Measurements from ENCODE around the gene SND1.

SND1 gene

DNA sequence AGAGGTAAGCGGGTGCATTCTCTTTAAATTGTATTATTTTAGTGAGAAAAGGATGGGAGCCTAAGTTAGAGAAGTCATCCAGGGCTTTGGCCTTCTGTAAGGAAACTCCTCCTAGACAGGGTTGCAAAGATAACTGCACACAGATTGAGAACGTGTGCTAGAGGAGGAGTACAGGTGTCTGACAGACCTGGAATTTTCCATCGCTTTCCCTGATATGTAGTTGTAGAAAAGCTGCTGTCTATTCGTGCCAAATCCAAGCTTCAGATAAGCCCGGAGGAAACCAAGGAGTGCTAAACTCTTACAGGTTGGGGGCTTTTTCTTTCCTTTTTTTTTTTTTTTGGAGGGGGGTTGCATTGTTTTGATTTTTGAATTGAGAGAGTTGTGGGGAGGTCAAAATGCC is 356.1 kb downstream of the SND1 start:
- no peak for DNase-seq

DNA sequence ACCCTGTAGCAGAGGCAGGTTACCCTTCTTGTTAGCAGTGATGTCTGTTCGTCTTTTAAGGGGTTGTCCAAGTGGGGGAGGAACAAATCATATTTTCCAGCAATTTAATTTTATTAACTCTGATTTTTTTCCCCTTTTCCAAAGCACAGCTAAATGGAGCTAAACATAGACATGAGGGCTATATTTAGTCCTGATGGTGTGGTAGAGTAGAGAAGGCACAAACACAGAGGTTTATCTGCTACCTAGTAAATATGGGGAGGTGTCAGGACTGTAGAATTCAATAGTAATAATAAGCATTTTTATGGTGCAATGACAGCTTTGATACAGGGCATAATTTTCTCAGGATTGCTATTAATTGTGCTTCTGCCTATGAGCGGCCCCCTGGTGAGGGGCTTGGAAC is 356.8 kb downstream of the SND1 start:
- DNase-seq, result no peak

DNA sequence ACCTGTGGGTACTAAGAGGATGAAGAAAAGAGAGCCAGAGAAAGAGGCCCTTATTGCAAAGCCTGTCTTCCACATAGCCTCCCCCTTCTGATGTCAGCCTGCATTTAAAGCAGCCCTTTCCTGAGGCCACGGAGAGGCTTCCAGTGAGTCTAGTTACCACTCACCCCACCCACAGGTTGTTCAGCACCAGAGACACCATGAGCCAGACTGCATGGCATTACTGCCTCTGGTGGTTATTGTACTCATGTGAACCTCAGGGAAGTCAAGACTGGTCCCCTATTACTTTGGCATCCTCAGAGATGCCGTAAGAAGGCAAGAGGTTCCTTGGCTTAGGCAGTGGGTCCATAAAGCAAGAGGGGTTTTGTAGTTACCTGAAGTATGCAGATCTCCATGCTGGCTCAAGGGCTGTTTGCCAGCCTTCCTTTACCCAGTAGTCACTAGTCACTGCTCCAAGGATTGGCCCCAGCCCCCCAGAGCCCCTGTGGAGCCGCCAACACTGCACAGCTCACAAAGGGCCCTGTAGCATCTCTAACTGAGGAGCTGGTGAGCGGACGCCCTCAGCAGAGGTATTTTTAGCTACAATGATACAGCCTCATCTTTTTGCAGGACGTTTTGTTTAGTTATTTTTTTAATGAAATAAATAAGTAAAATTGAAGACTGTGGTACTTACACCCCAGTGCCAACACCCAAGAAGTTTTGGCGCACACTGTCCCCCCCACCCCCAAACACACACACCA is 358.6 kb downstream of the SND1 start:
- DNase-seq, result no peak

DNA sequence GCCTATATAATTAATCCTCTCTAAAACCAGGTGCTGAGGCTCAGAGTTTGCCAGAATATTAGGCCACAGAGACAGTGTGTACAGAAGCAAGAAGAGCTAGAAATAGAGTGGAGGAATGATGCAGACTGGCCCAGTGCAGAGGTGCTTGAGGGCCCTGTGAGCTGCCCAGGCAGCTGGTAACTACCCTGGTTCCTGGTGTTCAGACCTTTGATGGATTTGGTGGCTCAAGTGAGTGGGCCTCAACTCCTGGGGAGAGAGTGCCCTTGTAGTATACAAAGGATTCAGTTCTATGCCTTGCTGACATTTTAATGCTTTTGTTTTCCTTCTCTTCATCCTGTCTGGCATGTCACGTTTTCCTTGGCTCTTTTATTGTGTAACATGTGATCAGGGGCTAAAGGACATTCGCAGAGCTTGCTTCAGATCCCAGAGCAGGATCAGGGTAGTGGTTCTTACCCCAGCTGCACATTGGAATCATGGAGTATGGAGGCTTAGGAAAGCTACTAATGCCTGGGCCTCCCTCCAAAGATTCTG is 359.2 kb downstream of the SND1 start:
- no peak for DNase-seq

DNA sequence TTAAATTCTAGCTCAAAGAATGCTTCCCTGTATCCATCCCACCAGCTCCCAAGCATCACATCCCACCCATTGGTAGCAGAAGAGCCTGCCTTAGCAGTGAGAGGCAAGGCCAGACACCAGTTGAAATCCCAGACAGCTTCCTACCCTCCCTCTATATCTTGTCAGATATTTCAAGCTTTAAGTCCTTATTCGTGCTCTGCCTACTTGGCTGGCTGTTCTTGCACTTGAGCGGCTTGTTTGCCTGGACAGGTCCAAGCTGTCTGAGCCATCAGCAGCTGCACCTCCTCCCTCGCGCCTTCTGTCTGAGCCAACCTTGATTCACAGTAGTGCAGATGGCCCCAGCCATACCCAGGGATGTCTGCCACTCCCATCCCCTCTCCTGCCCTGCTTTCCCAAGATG is 362.8 kb downstream of the SND1 start:
- no peak for DNase-seq

DNA sequence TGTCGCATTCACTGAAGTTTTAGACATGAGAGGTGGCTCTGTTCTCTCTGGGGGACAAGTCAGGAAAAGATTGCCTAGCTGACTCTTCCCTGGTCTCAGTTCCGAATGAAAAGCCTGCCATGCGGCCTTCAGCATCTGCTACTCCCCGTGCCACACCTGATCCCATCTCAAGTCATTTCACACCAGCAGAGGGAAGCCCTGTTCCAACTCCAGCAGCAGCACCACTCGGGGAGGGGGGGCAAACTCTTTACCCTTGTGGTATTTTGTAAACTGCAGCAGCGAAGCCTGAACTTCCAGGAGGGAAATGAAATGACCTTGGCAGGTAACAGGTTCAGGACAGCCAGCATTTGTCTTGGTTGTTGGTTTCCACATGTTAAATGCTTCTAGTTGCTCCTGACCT is 365.5 kb downstream of the SND1 start:
- no peak for DNase-seq

DNA sequence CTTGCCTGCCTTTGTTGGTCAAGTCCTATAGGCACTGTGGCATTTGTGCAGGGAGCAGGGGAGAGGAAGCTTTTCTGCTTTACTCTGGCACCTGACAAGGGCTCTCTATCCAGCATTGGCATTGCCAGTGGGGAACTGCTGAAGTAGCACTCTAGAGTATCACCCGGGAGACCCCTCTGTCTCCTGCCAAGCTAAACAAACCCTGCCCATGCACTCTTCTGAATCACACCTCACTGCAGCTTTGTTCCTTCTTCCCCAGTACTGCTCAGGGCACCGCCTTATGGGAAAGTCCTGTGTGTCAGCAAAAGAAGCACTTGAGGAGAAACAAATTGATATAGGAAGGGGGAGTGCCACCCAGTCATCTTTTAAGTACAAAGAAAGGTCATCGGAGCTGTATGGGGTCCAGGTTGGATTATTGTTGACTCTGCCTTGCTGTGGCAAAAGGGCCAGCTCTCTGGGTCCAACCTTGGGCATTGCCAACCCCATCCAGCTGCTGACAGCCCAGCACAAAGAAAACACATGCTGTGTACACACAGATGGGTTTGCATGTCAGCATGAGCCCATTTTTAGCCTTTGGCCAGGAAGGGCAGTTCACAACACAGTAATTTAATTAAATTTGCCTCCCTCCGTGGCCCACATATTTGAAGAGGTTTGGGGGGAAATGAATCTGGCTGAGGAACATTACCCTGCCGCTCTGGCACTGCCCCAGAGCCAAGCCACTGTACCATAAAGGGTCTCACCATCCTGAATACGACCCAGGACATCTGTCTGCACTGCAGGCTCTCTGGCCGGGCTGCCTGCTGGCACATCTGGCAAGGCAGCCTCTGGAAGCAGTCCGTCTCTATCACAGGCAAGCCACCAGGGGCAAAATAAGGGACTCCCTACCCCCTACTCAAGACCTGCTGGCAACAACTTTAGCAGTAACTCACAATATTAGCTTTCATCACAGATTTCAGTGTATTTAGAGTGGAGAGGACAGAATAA is 366.2 kb downstream of the SND1 start:
- no peak for DNase-seq

DNA sequence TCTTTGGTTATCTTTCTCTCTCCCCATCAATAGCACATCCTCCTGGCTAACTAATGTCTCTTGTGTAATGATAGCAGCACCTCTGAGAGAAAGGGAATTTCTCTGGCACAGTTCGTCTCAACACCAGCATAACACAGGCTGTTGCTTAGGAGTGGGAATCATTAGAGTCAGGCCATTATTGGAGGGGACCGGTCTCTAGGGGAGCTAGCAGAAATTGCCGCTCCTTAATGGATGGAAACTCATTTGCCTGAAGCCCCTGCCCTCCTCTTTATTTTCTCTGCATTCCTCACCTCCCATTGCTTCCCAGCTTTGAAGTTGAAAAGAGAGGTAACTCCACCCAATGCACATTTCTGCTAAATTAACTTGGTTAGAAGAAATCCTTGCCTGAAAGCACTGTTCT is 367.3 kb downstream of the SND1 start:
- DNase-seq, result no peak

DNA sequence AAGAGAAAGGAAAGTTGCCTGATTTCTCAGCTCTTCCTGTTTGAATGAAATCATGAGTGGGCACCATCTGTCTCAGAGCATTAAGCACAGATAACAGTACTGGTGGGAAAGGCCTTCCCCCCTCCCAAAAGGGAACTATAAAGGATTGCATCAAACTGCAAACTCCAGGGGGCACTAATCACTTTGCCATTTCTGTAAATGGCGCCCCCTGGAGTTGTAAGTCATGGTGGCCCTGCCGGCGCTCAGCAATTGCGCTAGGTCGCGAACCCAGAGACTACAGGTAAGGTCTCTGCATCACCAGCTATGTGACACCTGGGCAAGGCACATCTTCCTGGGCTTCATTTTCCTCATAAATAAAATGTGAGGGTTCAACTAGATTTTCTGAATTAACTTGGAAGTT is 368.2 kb downstream of the SND1 start:
- DNase-seq, result peak; percentile 67

DNA sequence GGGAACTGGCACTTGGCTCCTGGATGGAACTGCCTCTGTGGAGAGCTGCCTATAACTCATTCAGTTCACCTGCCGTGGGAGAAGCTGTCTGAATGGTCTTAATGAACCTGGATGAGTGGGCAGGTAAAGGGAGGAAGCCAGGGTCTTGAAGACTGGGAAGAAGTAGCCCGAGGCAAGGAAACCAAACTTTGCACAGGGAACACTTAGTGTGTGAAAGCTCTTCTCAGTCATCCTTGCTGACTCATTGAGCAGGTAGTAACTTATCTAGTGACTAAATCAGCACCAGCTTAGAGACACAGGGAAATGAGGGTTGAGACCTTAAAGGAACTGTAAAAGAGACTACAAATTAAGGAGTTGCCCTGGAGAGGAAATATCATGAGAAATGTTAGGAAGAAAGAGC is 369.4 kb downstream of the SND1 start:
- no peak for DNase-seq

DNA sequence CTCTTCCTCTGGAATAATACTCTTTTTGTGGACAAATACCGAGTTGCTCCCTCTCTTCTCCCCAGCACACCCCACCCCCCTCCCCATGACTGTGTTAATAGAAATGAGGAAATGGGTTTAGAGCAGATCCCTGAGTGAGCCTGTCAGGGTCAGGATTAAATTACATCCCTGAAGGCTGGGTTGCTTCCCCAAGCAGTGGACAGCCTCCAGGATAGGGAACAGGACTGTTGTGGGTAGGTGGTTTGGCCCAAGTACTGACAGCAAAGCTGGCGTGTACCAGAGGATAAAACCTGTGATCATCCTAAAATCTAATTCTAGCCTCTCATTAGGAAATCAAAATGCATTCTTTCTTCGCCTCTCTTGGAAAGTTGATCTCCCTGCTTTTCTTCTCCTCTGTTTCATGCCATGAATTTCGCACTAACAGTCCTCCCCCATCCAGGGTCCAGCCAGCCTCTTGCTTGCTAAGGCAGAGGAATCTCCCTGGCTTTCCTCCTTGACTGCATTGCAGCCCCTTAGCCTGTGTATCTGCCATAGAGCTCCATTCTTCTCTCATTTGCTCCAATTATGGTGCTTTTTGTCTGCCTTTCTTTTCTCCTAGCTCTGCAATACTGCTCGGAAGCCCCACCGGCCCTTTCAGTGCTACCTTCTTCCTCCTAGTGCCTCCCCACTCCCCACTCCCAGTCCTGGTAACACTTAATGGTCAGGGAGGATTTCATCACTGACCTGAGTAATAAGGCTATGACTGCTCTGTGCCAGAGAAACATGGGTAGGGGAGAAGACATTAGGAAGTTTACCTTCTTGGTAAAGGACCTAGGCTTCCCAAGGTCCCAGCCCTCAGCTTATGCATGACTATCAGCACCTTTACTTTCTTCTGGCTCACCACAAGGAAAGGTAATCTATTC is 370.9 kb downstream of the SND1 start:
- no peak for DNase-seq

DNA sequence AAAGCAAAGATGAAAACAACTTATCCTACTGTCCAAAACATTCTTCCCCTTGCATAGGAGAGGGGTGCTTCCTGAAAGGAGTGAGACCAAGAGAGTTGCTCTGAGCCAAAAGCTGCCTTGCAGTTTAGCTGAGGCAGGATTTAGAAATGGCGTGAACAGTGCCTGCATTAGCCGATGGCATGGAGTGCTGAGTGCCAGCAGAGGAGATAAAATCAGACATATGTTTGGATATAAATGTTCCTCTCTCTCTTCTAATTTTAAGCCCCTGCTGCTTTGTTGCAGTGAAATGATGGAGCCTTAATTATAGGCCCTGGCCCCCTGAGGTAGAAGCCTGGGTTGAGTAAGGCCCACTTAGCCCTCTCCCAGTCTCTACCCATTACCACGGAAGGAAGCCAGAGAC is 372.2 kb downstream of the SND1 start:
- no peak for DNase-seq

DNA sequence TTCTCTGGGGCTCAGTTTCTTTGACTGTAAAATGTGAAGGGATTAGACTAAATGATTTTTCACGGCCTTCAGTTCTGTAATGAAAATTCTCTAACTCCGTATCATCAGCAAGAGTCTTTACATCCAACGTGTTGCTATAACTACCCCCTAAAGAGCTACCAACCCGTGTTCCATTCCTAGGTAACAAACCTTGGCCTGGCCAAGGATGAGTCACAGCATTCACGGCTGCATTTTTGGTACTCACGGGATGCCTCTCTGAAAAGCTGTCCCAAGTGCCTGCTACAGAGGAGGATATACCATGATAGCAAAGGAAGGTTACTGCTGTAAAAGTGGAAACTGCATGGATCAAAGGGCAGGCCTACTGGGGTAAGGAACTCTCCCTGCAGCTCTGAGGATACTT is 373.4 kb downstream of the SND1 start:
- DNase-seq, result no peak

DNA sequence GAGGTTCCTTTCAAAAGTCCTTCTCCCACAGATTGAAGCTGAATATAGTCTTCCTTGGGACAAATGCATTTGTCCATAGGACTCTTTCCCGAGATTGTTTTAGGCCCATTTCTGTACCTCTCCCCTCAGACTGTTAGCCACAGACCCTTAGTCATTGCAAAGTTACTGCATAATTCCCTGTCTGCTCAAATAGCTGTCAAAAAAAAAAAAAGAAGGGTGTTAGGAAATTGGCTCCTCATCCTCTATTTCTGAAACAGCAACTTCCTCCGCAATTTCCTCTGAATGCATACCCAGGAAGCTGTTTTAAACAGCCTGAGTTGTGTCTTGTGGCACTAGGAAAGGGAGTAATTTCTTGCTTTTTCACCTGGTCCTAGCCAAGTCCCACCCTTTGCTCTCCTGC is 373.8 kb downstream of the SND1 start:
- DNase-seq, result no peak

DNA sequence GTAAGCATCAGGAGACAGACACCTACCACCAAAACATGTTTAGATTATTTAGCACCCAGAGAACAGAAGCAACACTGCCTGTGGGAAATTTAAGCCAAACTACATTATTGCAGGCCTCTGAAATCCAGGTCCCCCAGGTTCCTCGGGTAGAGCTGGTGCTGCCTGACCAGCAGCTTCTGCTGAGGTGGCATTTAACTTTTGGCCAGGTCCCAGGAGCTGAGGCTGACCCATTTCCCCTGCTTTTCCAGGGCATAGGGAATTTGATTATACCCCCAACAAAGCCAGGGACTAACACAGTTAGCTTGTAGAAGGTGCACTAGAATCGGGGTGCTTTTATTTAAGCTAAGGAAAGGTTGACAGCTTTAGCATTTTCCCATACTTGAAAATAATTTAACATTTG is 374.6 kb downstream of the SND1 start:
- DNase-seq, result no peak

DNA sequence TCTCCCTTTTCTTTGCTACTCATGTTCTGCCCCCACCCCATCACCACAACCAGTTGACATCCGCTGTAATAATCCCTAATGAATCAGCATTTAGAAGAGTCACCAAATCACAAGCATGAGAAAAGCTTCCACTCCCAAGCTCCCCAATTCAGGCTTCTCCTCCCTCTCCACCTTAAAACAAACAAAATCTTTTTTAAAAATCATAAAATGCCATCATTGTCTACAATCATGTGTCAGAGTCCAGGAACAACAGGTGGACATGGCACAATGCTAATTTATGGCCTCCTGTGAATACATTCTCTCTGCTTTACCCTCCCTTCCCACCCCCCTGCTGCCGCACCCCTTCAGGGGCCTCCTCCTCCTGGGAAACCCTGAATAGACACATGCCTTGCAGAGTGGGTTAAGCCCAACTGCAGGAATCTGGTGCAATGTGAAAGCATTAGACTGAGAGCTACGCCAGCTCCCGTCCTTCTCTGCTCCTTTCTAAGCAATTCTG is 375.5 kb downstream of the SND1 start:
- DNase-seq, result no peak

DNA sequence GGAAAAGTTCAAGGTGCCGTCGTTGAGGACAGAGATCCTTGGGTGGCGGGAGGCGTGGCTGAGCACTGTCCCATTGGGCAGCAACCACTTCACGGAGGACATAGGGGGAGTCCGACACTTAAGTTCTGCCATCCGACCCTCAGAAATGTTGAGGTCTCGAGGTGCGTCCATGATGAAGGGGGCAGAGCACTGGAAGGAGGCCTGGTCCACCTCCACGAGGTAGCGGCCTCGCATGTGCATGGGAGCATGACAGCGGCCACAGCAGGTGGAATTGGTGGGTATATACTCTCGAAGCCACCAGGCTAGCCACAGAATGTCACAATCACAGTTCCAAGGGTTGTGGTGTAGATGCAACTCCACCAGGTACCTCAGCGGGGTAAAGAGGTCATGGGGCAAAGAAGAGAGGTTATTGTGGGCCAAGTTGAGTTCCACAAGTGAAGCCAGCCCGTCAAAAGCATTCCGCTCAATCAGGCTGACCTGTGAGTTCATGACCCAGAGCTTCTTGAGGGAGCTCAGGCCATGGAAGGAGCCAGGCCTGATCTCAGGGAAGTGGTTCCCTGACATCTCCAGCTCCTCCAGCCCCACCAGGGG is 377.5 kb downstream of the SND1 start:
- DNase-seq, result no peak

DNA sequence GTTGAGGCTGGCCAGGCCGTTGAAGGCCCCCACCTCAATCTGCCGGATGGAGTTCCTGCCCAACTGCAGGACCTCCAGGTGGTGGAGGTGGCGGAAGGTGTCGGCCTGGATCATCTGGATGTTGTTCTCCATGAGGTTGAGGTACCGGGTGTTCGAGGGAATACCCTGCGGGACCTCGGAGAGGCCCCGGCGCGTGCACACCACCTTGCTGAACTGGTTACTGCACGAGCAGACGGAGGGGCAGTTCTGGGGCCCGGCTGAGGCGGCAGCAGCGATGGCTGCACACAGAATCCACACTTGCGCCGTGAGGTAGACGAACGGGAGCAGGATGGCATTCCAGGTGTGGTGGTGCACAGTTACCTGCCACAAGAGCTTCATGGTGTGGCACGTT is 378.3 kb downstream of the SND1 start:
- no peak for DNase-seq

DNA sequence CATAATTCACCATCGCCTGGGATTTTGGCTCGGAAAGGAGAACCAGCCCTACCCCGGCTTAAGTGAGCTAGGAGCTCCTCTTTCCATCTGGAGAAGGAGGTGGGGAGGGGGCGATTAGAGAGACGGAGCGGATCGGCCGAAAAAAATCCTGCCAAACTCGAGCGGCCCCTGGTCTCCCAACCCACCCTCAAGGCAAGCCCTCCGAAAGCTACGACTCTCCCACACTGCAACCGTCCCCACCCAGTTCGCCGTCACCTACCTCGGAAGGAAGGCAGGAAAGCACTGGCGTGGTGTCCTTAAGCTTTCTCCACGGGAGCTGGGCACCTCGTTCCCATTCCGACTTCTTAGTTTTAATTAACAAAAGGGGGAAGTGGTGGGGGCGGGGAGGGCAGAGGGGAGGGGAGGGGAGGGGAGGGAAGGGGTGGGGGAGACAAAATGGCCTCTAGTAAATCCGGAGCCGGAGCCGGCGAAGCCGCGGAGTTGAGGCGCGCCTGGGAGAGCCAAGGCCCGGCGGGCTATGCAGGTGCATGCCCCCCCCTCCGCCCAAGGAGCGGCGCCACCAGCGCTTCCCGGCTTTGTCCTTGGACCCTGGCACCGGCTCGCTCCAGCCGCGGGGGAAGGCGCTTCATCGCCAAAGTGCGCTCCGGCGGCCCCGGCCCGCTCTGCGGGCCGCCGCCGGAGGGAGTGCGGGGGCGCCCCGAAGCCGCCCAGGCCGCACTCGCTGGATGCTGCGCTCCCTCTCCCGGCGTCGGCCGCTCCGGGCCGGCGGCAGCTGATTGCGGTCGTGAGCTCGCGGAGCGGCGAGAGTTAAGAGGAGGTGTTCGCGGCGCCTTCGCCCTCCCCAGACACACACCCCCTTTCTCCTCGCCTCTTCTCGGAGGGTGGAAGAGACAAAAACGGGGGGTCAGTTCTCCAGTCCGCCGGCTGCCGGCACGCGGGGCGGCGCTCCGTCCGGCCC is 378.9 kb downstream of the SND1 start, which contains the start of gene LRRC4:
LRRC4 (minus strand) TSS at position 784 of the 958 bp plus-strand sequence. CDS start 797 bp downstream, outside the sequence.
- peak; percentile 66 for DNase-seq

DNA sequence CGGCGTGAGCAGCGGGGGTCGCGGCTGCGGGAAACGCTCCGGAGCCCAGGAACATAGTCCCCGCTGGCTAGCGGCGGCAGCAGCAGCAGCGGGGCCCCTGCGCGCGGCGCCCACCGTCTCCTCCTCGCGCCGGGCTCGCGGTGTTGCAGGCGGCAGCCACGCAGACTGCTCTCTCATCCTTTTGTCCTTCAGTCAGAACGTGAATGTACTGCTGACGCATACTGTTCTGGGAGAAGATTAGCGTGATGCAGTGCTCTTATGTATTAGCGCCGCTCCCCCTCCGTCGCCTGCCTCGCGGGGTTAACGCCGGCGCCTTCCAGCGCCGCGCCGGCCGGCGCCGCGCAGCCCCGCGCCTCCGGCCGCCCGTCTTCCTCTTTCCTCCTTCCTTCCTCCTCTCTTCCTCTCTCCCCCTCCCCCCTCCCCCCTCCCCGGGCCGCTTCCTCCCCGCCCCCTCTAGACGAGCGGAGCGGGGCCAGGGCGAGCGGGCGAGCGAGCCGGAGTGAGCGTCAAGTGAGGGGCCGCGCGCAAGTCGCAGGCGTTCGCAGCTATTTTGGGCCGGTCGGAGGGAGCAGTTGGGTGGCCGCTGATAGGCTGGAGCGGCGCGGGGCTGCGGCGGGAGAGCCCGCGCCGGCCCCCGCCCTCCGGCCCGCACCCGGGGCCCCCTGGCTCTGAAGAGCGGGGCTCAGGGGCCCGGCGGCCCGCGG is 380.1 kb downstream of the SND1 start:
- DNase-seq, result peak; percentile 78

Data from activated CD8-positive, alpha-beta memory T cell treated with anti-CD3 and anti-CD28 coated beads, Interleukin-2, amount 50 U/mL, for 48 hours (primary cell).